C4-2B (cell line): ENCODE results near the gene AKR1B1.

ENCODE experiments used
- H3K27ac ChIP-seq: fragments of 450-650 bp; 2 replicates; pipeline ENCODE4 v1.5.1; 2017
- CTCF ChIP-seq: fragments of 450-650 bp; conservative IDR thresholded peaks from 2 replicates; pipeline ENCODE4 v1.5.1; 2017; ENCODE audit warnings: mild to moderate bottlenecking
- ZFX ChIP-seq: fragments of 450-650 bp; IDR thresholded peaks from 2 replicates; pipeline ENCODE4 v1.6.1; 2017

AKR1B1 gene

DNA sequence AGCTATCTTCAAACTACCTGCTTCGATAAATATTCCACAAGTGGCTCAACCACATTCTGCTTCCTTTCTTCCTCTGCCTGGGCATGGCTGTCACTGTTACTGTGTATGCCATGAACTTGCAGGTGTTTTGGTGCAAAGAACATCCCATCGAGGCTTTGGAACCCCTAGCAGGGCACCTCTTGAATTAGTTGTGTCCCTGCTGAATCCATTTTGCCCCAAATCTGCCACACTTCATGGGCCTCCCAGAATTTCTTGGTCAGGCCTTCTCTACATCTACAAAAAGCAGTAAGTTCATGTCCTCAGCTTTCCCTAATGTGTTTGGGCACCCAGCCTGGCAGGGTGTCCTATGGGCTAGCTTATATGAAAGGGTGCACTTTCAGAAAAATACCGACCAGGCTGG, 53.6 kb downstream of the AKR1B1 start:
- no peak for TF ChIP-seq CTCF
- TF ChIP-seq ZFX: no peak
- H3K27ac ChIP-seq: no peak overlapping the region

DNA sequence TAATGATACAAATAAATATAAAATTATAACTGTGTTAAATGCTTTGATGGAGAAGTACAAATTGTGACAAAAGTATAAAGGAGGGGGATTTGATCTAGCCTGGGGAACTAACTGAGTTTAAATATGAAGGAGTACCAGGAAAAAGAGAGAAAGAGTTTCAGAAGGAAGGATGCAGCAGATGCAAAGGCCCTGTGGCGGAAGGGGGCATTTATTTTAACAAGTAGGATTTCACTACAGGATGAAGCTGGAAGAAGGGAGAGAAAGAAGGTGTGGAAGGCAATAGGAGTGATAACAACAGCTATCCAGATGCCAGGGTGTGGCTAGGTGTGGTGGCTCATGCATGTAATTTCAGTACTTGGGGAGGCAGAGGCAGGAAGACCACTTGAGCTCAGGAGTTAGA, 55.8 kb downstream of the AKR1B1 start:
- TF ChIP-seq ZFX: no peak
- TF ChIP-seq CTCF: no peak

GRCh38 chr7:134400859-134401258, 58.0 kb downstream of the AKR1B1 start:
- TF ChIP-seq ZFX (no peak), CTCF (no peak)
- H3K27ac ChIP-seq: no peak overlapping the region

More for the DNA sequence above, 55.8 kb downstream of the AKR1B1 start:
- H3K27ac ChIP-seq: no peak overlapping the region

DNA sequence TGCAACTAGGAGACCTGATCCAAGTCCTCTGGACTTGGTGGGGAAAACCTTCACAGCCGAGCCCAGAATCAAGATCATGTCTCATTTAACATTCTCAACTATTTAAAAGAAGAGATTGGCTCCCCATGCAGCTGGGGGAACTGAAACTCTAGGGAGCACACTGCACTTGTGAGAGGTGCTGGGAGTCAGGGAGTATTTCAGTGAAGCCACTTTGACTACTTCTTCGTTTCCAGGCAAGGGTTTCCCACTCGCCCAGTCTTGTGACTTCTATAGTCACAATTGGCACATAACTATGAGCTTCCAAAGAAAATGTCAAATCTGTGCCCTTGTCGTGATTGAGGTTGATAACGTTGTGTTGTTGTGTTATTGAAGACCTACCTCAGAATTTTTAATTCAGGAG, 62.9 kb downstream of the AKR1B1 start:
- TF ChIP-seq ZFX: no peak
- TF ChIP-seq CTCF: no peak
- no peak overlapping the region for H3K27ac ChIP-seq

GRCh38 chr7:134395604-134396003, 63.3 kb downstream of the AKR1B1 start:
- TF ChIP-seq ZFX (no peak), CTCF (no peak)
- H3K27ac ChIP-seq: no peak overlapping the region

DNA sequence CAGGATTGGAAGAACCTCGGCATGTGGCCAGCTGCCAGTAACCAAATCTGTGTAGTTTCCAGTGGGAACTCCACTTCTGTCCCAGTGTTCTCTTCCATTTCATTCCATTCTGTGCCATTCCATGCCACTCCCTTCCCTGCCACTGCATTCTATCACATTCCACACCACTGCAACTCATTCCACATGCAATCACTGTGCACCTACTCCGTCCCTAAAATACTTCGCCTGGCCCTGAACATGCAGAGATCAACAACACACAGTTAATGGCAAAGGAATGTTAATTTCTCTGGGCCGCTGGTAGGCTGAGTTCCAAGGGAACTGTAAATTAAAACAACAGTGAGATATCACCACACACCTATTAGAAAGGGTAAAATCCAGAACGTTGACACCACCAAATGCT, 64.8 kb downstream of the AKR1B1 start:
- no peak for TF ChIP-seq ZFX
- no peak for TF ChIP-seq CTCF
- no peak overlapping the region for H3K27ac ChIP-seq
